Prostate gland (tissue), 2 donors: Measurements from ENCODE around the gene OR12D2. TPM values are rescaled to one million over a fixed set of nuclear protein-coding genes. Genes with fewer than 3 reads are reported as not detected.
"Not testable (repeated sequence)": the region's sequence is repeated elsewhere in the genome, so short reads cannot be mapped to it uniquely, and the experiment has no call there.

Experiments used
- DNase-seq: peaks from one replicate; pipeline ENCODE4 v3.0.0-alpha.2; 2019; ENCODE audit warnings: low spot score
- H3K27ac ChIP-seq, 2 donors: fragments of 200-600 bp; sonication (generic); 2 replicates each; pipeline ENCODE4 v1.5.1; 2017 to 2019
- H3K27me3 ChIP-seq: fragments of 200-600 bp; sonication (generic); replicated peaks from 2 replicates; pipeline ENCODE4 v1.5.1; 2019; ENCODE audit not compliant: insufficient read depth
- H3K36me3 ChIP-seq, 2 donors: fragments of 200-600 bp; sonication (generic); 1 replicate in 1 of 2; 2 replicates in 1 of 2; pipeline versions ENCODE4 v1.5.1 to v1.8.1; 2017 to 2019
- H3K4me1 ChIP-seq: fragments of 200-600 bp; sonication (generic); replicated peaks from 2 replicates; pipeline ENCODE4 v1.5.1; 2019
- H3K4me3 ChIP-seq, 2 donors: fragments of 200-600 bp; sonication (generic); 2 replicates each; pipeline ENCODE4 v1.5.1; 2017 to 2019
- H3K9me3 ChIP-seq: fragments of 200-600 bp; sonication (generic); 2 replicates; pipeline ENCODE4 v1.5.1; 2017
- CTCF ChIP-seq, 4 experiments: fragments of 200-600 bp in 2 of 4; fragments of 450-650 bp in 2 of 4; sonication (generic) in 2 of 4; IDR thresholded peaks; 1 replicate in 3 of 4; 2 replicates in 1 of 4; pipeline ENCODE4 v1.5.1; 2016 to 2019; ENCODE audit warnings: antibody characterized with exemption in 4 of 4, mild to moderate bottlenecking in 2 of 4, moderate library complexity in 2 of 4
- POLR2A ChIP-seq: fragments of 450-650 bp; IDR thresholded peaks from one replicate; pipeline ENCODE4 v1.6.1; 2016; ENCODE audit warnings: antibody characterized with exemption, mild to moderate bottlenecking
- POLR2AphosphoS5 ChIP-seq: sonication (generic); formaldehyde crosslinking; IDR thresholded peaks from one replicate; pipeline ENCODE4 v1.6.1; 2017; ENCODE audit warnings: antibody characterized with exemption
- WGBS: methylation state at CpG from one replicate; pipeline ENCODE4 v1.1.5; 2018; 5-methylcytosine and 5-hydroxymethylcytosine counted together
- intact Hi-C: fragments of 100-400 bp; cut with DNase I; formaldehyde crosslinking; loops from one replicate; pipeline ENCODE4 v1.14.2; 2022
- total RNA-seq, 2 donors: library from RNA; depleted of rRNA; stranded (reverse); fragments of >200 nt; gene quantifications; one replicate each; pipeline ENCODE4 v1.1.0, GENCODE V29; 2016

OR12D2 gene
- total RNA-seq, 2 donors from 2014 or later = not detected

GRCh38 chr6:29426654-29427053 lies 31.2 kb downstream of the OR12D2 start:
- Histone ChIP-seq H3K27ac (no peak overlapping the region), H3K4me3 (no peak overlapping the region), H3K4me1 (no peaks in the 10 kb centered on the region), H3K27me3 (no peaks in the 10 kb centered on the region), H3K9me3 (no peaks in the 10 kb centered on the region), H3K36me3 (no peaks in the 10 kb centered on the region)
- no peak for TF ChIP-seq POLR2AphosphoS5
- TF ChIP-seq POLR2A = no peak
- no peak for TF ChIP-seq CTCF (IDR thresholded peaks at IDR 0.05)
- 93% methylated on average over 3 of the region's 3 CpGs for WGBS
- DNase-seq = no peak
- intact Hi-C loops = no loop called here

DNA sequence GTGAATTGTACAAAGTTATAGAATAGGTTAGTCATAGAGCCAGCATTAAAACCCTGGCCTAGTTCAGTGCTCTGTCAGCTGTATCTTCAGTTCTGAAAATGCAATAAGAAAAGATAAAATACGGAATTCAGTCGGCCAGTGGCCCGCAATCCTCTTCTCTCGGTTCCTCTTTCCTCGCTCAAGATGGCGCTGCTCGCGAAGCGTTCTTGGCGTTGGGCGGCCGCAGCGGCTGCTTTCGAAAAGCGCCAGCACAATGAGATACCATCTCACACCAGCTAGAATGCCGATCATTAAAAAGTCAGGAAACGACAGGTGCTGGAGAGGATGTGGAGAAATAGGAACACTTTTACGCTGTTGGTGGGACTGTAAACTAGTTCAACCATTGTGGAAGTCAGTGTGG lies 41.3 kb downstream of the OR12D2 start:
- H3K9me3 ChIP-seq, DNase-seq, H3K27ac ChIP-seq, H3K27me3 ChIP-seq, H3K36me3 ChIP-seq, intact Hi-C loops, H3K4me3 ChIP-seq, H3K4me1 ChIP-seq: not testable (repeated sequence)
- WGBS = 81% methylated on average over 18 of the region's 18 CpGs

GRCh38 chr6:29439006-29439405 lies 43.6 kb downstream of the OR12D2 start, which contains the start of gene OR10C1:
TSS of gene OR10C1 (plus strand) at chr6:29439306. CDS start at chr6:29440016, 710 bp downstream.
- intact Hi-C loops = no loop called here
- Histone ChIP-seq H3K4me3 (no peak within 1 kb of the TSS), H3K27me3 (no peaks in the 10 kb centered on the region), H3K36me3 (no peaks in the 10 kb centered on the region), H3K27ac (no peak within 1 kb of the TSS), H3K4me1 (no peaks in the 10 kb centered on the region), H3K9me3 (no peaks in the 10 kb centered on the region)
- TF ChIP-seq POLR2A (no peak), POLR2AphosphoS5 (no peak), CTCF (IDR thresholded peaks at IDR 0.05) (no peak)
- no peak for DNase-seq

DNA sequence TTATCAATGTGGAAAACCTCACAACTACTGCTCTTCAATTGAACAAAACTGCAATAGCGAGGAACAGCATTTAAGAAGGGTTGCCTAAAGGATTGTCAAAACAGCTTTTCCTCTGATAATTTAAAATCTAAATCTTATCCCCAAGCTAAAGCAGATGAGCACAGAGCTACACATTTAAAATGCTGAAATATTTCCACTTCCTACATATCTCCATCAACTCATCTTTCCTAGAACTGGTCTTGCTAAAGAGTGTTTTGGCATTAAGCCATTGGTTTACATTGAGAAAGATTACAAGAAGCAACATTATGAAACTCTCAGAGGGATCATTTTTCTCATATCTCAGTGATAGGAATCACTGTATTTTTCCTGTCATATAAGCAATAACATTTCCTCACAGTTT lies 47.3 kb downstream of the OR12D2 start:
- no peak for DNase-seq
- Histone ChIP-seq H3K27ac (no peak overlapping the region), H3K9me3 (no peaks in the 10 kb centered on the region), H3K4me3 (no peak overlapping the region), H3K27me3 (no peaks in the 10 kb centered on the region), H3K4me1 (no peaks in the 10 kb centered on the region), H3K36me3 (no peaks in the 10 kb centered on the region)
- intact Hi-C loops = no loop called here
- WGBS = 96% methylated on average over 1 of the region's 1 CpG
- no peak for TF ChIP-seq POLR2A

GRCh38 chr6:29444031-29444430 lies 48.6 kb downstream of the OR12D2 start:
- H3K9me3 ChIP-seq, H3K4me3 ChIP-seq, H3K36me3 ChIP-seq, H3K4me1 ChIP-seq, DNase-seq, H3K27me3 ChIP-seq, H3K27ac ChIP-seq, intact Hi-C loops: not testable (repeated sequence)
- WGBS = 88% methylated on average over 1 of the region's 1 CpG

Other genes starting within 250 kb of the OR12D2 start
- under 1 TPM in 1 of 2 donors, not detected in 1; 0.74 TPM for gene OR2J2, start 224.7 kb upstream of the OR12D2 start, total RNA-seq
- gene OR14J1, start 93.9 kb upstream of the OR12D2 start, total RNA-seq = under 1 TPM in 1 of 2 donors, not detected in 1; 0.40 TPM
- gene OR5V1, start 26.8 kb upstream of the OR12D2 start, total RNA-seq = not detected
- gene OR12D3, start 20.3 kb upstream of the OR12D2 start, total RNA-seq = not detected
- not detected for gene OR12D1, start 19.3 kb downstream of the OR12D2 start, total RNA-seq
- gene OR10C1, start 43.7 kb downstream of the OR12D2 start, total RNA-seq = not detected
- under 1 TPM in 1 of 2 donors, not detected in 1; 0.23 TPM for gene OR11A1, start 61.4 kb downstream of the OR12D2 start, total RNA-seq
- gene OR2H1, start 61.5 kb downstream of the OR12D2 start, total RNA-seq = 1 to 10 TPM in 1 of 2 donors, not detected in 1; 1.1 TPM
- gene MAS1L, start 92.3 kb downstream of the OR12D2 start, total RNA-seq = not detected
- gene UBD, start 164.1 kb downstream of the OR12D2 start, total RNA-seq = 10 to 100 TPM in 1 of 2 donors, 1 to 10 TPM in 1; 2.0 to 11.3 TPM
- not detected for gene OR2H2, start 189.5 kb downstream of the OR12D2 start, total RNA-seq
- gene GABBR1, start 237.6 kb downstream of the OR12D2 start, total RNA-seq = 10 to 100 TPM; 19.4 to 30.7 TPM